Neutrophil (primary cell): ENCODE results near the gene SUB1.

Experiments
- H3K27ac ChIP-seq: fragments of 200-600 bp; sonication (generic); 2 replicates; pipeline ENCODE4 v1.5.1; 2016; ENCODE audit warnings: mild to moderate bottlenecking, moderate library complexity
- H3K27me3 ChIP-seq: fragments of 200-600 bp; sonication (generic); 2 replicates; pipeline ENCODE4 v1.6.0; 2016; ENCODE audit warnings: mild to moderate bottlenecking
- H3K36me3 ChIP-seq: fragments of 200-600 bp; sonication (generic); 2 replicates; pipeline ENCODE4 v1.5.1; 2017
- H3K4me1 ChIP-seq, 2 experiments: fragments of 200-600 bp in 1 of 2; sonication (generic) in 1 of 2; 1 replicate in 1 of 2; 2 replicates in 1 of 2; pipeline versions ENCODE4 v1.5.1 to v1.6.1; 2013 to 2016; ENCODE audit warnings: low read depth in 1 of 2, low read length in 1 of 2, mild to moderate bottlenecking in 1 of 2, moderate library complexity in 1 of 2; ENCODE audit not compliant: control insufficient read depth in 1 of 2, insufficient read depth in 1 of 2
- H3K4me3 ChIP-seq, 2 experiments: fragments of 200-600 bp in 1 of 2; sonication (generic) in 1 of 2; 1 replicate in 1 of 2; 2 replicates in 1 of 2; pipeline ENCODE4 v1.5.1; 2013 to 2016; ENCODE audit warnings: low read depth in 1 of 2, low read length in 1 of 2, mild to moderate bottlenecking in 1 of 2, moderate library complexity in 1 of 2
- H3K9me3 ChIP-seq: fragments of 200-600 bp; sonication (generic); 2 replicates; pipeline ENCODE4 v1.5.1; 2016
- TF ChIP-seq, protein P1 (sequence below): fragments of 200-600 bp; sonication (generic); IDR thresholded peaks from 2 replicates; pipeline ENCODE4 v1.5.1; 2016; ENCODE audit warnings: antibody characterized with exemption

SUB1 gene

DNA sequence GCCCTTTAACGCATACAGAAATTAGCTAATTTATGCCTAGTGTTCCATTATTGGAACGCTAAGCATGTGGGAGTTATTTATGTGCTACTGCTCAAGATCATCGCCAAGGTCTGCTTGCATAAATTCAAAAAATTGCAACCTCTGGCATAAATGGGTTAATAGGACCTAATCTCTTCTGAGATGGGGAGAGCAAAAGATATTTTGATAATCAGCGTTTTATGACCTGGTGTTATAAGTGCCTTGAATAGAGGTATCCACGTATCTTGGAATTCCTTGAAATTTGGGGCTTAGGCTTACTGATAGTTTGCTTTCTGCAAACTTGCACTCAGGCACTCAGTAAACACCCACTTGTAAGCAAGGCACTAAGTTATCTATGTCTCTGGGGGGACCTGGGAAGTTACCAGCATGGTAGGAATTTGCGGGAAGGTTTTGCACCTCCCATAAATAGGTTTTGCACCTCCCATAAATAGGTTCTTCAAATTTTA is 1.8 kb downstream of the SUB1 start:
- Histone ChIP-seq H3K27ac (no peak overlapping the region), H3K4me1 (peaks cover 42 to 47% of the 10 kb centered on the region in 2 experiments)
- TF ChIP-seq, protein P1, sequence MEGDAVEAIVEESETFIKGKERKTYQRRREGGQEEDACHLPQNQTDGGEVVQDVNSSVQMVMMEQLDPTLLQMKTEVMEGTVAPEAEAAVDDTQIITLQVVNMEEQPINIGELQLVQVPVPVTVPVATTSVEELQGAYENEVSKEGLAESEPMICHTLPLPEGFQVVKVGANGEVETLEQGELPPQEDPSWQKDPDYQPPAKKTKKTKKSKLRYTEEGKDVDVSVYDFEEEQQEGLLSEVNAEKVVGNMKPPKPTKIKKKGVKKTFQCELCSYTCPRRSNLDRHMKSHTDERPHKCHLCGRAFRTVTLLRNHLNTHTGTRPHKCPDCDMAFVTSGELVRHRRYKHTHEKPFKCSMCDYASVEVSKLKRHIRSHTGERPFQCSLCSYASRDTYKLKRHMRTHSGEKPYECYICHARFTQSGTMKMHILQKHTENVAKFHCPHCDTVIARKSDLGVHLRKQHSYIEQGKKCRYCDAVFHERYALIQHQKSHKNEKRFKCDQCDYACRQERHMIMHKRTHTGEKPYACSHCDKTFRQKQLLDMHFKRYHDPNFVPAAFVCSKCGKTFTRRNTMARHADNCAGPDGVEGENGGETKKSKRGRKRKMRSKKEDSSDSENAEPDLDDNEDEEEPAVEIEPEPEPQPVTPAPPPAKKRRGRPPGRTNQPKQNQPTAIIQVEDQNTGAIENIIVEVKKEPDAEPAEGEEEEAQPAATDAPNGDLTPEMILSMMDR, result no peak

GRCh38 chr5:32589416-32589815 is 4.1 kb downstream of the SUB1 start:
- peaks cover 22 to 25% of the 10 kb centered on the region in 2 experiments for H3K4me1 ChIP-seq
- no peaks in the 10 kb centered on the region for H3K27me3 ChIP-seq
- no peak overlapping the region for H3K4me3 ChIP-seq
- H3K36me3 ChIP-seq, result peaks cover 58% of the 10 kb centered on the region
- TF ChIP-seq, protein P1, result no peak
- no peak overlapping the region for H3K27ac ChIP-seq
- H3K9me3 ChIP-seq, result no peaks in the 10 kb centered on the region

More for the DNA sequence above, 1.8 kb downstream of the SUB1 start:
- H3K27me3 ChIP-seq, result no peaks in the 10 kb centered on the region
- peak overlapping the region in 1 of 2 experiments; percentile 99 for H3K4me3 ChIP-seq
- peaks cover 34% of the 10 kb centered on the region for H3K36me3 ChIP-seq
- H3K9me3 ChIP-seq, result no peaks in the 10 kb centered on the region

DNA sequence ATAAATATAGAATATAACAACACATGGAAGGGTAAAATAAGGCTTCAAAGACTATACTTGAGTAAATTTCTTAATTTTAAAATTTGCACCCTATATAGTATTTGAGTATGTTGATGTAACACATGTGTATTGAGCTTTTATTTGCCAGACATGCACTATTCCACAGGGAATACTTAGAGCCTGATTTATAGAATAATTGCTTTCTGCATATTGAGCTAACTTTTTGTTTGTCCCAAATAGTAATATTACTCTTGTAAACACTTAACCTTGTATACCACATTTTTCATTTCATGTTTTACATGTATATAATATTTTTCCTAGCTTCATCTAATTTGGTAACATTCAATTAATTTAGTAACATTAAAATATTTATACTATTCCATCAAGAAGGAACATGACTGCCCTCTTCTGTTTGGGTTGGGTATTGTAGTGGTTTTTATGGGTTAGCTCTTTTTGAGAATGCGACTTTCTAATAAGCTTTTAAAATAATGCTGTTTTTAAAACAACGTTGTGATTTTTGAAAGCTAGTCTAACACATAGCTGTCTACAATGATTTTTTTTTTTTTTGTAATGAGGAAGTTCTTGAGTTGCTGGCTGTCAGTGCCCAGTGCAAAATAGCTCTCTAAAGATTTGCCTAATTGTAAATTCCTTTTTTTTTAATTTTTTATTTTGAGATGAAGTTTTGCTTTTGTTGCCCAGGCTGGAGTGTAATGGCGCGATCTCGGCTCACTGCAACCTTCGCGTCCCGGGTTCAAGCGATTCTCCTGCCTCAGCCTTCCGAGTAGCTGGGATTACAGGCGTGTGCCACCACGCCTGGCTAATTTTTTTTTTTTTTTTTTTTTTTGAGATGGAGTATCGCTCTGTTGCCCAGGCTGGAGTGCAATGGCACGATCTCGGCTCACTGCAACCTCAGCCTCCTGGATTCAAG is 4.8 kb downstream of the SUB1 start:
- Histone ChIP-seq H3K4me3 (no peak overlapping the region), H3K36me3 (peaks cover 64% of the 10 kb centered on the region), H3K27me3 (no peaks in the 10 kb centered on the region), H3K4me1 (peaks cover 22 to 24% of the 10 kb centered on the region in 2 experiments), H3K27ac (no peak overlapping the region), H3K9me3 (no peaks in the 10 kb centered on the region)
- TF ChIP-seq, protein P1, result peak; percentile 74

GRCh38 chr5:32595118-32595517 is 9.8 kb downstream of the SUB1 start:
- Histone ChIP-seq H3K4me1 (peaks cover 37 to 41% of the 10 kb centered on the region in 2 experiments), H3K36me3 (peaks cover 68% of the 10 kb centered on the region)

GRCh38 chr5:32597041-32597629 is 11.8 kb downstream of the SUB1 start:
- Histone ChIP-seq H3K36me3 (peaks cover 74% of the 10 kb centered on the region), H3K4me1 (peaks cover 37 to 41% of the 10 kb centered on the region in 2 experiments), H3K27ac (peak overlapping the region; percentile 65), H3K27me3 (no peaks in the 10 kb centered on the region), H3K9me3 (no peaks in the 10 kb centered on the region), H3K4me3 (no peak overlapping the region)
- TF ChIP-seq, protein P1, result no peak

More at GRCh38 chr5:32595118-32595517, 9.8 kb downstream of the SUB1 start:
- Histone ChIP-seq H3K27ac (no peak overlapping the region), H3K4me3 (no peak overlapping the region), H3K27me3 (no peaks in the 10 kb centered on the region), H3K9me3 (no peaks in the 10 kb centered on the region)
- TF ChIP-seq, protein P1, result no peak
